Activated CD8-positive, alpha-beta memory T cell treated with anti-CD3 and anti-CD28 coated beads, Interleukin-2, amount 50 U/mL, for 4 hours (primary cell): ENCODE data around the gene CCR3.

Experiments used
- DNase-seq: peaks from one replicate; pipeline ENCODE4 v3.0.0-alpha.2; 2020

Gene CCR3

DNA sequence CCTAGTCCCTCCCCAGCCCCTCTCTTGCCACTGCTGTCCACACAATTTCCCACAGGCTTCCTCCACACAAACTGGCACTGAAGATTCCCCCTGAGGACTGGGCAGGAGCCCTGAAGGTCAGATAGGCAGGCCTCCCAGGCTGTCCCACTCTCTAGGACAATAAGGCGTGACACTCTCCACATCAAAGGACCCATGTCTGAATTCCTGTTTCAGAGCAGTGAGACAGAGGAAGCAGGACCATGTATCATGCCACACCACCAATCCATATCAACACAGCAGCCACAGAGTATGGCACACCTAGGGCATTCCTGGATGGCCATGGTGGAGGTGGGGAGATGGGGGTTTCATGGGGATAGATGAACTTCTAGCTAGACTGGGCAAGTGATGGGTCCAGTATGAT, 20.3 kb upstream of the CCR3 start:
- DNase-seq = no peak

DNA sequence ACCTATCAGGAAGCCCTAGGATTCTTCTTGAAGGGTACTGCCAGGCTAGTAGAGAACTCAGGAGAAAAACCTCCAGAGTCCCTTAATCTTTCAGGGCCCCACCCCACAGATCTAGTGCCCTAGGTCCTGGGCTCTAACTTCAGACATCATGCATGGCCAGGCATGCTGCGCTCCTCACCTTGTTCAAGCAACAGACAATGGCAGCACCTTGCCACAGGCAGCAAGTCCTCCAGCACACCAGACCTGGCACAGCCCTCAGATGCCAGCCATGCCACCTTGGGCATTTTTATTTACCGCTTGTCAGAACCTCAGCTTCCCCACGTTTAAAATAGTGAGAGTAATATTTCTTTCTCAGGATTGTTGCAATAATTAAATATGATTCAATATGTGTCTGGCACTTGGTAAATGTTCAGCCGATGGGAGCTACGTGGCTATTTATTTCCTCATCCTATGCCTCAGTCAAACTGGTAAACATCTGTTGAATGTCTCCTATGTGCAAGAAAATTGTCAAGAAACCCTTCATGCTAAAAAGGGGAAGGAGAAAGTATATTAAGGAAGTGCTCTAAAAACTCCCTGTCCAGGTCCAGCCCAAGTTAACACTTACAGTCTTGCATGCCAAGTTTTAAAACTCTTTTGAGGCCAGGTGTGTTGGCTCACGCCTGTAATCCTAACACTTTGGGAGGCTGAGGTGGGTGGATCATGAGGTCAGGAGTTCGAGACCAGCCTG, 19.7 kb upstream of the CCR3 start:
- no peak for DNase-seq

DNA sequence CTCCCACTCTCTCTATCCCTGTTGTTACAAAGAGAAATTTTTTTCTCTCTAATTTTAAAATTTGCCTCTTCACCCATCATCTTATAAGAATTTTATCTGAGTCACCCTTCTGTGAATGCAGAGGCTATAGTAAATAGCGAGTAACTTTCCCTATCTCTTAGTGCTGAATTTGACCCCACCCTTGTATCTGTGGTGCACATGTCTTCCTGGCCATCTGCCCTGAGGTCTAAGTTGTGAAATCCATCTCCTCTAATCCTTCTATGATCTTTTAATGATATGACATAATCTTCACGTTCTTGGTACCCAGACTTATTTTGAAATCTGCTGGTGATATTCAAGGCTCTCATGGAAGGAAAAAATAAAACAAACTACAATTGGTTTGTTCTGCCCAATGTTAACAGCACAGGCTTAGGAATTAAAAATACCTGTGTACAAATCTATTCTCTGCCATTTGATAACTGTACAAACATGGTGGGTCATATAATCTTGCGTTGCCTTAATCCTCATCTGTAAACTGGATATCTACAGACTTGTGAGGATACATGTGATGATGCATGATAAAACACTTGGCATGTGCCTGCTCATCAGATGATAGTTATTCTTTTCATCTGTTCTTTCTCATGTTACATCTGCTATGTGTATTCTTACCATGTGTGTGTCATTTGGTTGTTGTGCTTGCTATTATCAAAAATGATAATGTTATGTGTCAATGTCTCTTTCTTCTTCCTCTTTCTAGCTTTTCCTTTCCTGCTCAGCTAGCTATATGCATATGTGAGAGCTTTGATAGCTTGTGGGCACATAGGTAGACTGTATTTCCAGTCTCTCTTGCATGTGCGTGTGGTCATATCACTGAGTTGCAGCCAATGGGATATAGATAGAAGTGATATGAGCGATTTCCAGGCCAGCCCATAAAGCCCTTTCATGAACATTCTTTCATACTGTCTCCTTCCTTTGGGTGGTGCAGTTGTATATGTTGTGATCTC, 13.7 kb upstream of the CCR3 start:
- DNase-seq = no peak

DNA sequence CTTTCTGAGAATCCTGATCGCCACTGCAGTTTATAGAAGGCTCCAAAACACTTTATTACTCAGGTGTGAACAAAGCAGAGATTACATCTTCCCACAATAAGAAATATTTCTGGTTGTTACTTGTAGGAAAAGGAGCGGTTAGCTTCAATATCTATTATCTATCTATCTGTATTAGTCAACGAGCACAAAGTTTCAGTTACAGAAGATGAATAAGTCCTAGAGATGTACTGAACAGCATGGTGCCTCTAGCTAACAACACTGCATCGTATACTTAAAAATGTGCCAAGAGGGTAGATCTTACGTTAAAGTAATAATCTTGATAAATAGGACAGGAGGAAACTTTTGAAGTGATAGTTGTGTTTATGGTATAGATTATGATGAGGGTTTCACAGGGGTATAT, 10.9 kb upstream of the CCR3 start:
- no peak for DNase-seq

DNA sequence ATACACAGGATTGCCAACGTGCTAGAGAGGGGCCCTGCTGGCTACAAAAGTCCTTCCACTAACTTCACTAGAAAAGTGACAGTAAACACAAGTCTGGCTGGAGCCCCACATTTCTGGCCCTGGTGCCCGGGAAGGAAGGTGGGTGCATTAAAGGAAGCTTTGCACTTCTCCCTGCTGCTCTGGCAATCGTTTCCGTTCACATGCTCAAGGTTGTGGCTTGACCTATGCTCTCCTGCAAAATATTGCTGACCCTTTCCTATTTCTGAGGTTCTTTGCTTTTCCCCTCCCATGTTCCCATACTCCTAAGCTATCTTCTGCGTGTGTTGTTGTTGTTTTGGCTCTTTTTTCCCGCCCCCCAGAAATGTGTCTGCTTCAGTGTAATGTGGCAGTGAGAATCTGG, 9.1 kb upstream of the CCR3 start:
- DNase-seq = no peak

DNA sequence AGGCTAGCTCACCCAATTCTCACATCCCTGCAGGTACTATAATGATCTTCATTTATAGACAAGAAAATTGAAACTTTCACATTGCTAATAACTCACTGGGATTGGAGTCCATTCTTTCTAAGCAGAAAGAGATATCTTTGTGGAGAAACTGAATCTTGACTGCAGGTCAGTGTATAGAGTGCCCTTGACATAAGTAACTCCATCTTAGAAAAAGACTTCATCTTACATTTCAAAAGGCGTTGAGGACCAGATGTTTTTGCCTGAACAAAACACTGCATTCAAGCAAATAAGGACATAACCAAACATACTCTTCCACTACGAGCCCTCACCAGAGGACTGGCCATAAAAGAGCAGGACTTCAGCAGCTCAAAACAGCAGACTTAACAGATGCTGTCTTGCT, 6.8 kb upstream of the CCR3 start:
- no peak for DNase-seq

DNA sequence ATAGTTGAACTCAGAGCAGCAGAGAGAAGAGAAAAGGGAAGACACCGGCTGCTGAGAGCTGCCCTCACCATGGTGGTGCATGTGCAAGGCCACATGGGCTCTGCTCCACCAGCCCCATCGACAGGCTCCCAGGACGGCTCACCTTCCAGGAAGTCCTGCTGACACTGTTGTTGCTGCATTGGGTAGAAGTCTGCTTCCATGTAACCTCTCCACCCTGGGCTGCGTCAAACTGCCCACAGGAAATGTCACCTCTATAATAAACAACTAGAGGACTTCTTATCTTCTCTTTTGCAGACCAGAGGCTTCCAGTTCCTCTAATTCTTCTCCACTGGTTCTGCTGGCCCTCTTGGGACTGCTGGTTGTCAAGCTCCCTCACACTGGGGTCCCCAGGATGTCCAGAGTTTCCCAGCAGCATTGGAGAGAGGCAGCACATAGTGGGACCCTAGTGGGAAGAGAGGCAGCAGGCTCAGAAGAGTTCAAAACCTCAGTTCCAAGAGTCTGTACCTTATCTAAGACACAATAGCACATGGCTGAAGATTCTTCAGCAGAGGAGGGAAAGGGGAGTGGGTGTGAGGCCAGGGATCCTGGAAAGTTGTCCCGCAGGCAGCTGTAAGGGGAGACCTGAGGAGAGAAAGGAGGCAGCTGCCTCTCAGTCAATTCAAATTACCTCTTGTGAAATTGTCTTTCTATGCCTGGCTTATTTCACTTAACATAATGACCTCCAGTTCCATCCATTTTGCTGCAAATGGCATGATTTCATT, 5.8 kb upstream of the CCR3 start:
- DNase-seq = no peak

DNA sequence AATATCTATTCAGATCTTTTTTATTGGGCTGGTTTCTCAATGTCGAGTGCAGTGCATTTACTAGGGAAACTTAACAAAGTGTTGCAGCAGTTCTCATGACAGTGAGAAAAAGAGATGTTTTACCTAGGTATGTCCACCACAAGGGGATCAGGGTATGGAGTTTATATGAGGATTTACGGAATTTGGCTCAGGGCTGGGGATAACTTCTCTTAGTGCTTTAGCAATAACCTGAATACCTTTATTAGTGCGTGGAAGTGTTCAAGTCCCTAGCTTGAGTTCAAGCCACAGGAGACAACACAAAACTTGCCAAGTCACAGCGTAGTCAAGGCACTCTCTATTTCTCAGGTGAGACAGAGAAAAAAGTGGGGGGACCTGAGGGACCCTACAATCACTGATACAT, 3.9 kb upstream of the CCR3 start:
- no peak for DNase-seq

DNA sequence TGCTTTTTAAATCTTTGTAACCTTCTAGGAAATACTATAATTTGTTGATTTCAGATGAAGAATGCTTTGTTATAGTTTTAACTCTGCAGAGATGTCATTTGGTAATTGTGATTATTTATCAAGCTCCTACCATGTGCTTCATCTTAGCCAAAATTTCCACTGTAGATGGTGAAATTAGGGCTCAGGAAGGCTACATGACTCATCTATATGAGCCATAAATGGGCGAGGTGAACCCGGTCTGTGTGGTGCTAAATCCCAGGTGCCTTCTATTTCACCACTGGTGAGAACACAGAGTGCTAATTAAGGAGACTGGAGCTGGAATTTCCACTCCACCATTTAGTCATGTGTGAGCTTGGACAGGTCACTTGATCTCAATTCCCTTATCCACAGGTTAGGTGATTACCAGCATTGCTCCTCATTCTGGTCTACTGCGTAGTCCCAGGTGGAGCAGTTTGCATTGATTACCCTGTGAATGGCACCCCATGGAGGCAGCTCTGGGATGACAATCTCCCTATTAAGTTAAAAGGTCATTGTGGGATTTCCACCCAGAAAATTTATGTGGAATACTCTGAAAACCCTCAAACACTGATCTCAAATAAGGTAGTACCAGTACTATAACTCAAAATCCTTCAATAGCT, 2.8 kb upstream of the CCR3 start:
- DNase-seq = no peak

DNA sequence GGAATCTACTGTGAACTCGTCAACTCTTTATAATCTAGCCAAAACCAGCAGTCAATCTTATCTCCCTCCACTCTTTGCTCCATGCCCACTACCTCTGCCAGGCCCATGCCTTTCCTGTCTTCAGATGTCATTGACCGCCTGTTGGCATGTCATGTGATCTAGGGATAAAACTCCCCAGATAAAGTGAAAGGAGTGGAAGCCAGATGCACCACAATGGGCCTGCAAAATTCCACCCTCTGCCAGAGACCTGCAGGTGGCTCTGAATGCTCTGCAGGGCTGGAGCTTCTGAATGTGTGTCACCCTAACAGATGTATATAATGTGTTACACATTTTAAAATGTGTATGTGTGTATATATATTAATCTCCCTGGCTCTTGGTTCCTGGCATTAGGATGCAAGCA, 2.3 kb upstream of the CCR3 start:
- DNase-seq = no peak

DNA sequence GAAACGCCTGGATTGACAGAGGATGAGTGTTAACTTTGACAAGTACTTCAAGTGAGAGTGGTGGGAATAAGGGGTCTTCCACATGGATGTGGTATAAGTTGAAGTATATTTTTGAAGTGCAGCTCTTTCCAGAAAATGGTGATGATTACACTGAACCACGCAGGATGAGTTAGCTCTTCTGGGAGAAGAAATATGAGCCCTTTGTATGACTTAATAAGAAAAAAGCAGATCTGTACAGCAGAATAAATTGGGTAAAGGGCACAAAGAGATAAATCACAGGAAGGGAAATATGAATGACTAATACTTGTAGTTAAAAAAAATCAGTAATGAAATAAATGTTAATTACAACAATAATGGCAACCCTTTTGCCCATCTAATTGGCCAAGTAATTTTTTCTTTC, 1.3 kb downstream of the CCR3 start:
- DNase-seq = no peak

DNA sequence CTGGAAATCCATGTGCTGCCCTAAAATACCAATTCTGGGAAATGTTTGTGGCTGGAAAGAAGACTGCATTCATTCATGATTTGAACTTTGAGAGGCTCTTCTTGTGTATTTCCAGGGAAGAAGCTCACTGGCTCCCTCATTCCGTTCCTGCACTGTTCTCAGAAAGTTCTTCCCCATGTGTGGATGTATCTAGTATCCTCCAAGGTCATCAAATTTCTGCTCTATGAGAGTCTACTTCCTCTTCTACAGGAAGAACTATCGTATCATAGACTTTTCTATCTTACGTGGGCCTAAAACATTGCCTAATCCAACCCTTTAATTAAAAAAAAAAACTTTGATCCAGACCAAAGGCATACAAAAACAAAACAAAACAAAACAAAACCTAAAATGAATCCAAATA, 2.9 kb downstream of the CCR3 start:
- DNase-seq = no peak

DNA sequence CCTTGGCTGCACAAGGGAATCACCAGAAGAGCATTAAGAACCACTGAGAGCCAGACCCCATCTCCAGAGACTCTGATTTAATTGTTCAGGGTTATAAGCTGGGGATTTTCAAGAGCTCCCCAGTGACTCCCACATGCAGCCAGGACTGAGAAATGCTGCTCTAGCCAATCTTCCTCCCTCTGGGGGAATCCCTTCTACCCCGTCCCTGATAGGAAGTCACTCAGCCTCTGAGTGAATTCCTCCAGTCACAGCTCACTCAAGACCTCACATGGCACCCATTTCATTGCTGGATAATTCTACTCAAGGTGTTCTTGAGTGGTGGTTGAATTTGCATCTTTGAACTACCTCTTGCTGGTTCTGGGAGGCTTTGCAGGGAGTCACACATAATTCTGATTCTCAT, 10.7 kb downstream of the CCR3 start:
- DNase-seq = no peak

DNA sequence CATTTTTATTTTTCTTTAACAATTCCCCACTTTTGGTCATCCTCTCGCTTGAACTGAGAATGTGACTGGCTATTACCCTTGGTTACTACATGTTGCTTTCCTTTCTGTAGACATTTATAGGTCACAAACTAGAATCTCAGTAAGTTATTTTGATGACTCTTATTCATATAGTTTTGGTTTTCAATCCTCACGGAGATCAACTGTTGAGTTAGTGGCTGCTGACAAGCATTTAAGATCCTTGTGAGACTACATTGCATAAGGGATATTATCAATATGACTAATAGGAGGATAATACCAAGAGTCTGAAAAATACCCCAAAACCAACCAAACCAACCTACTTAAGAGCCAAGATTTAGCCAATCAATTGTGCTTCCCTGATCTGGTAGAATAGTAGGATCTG, 16.3 kb downstream of the CCR3 start:
- DNase-seq = no peak

DNA sequence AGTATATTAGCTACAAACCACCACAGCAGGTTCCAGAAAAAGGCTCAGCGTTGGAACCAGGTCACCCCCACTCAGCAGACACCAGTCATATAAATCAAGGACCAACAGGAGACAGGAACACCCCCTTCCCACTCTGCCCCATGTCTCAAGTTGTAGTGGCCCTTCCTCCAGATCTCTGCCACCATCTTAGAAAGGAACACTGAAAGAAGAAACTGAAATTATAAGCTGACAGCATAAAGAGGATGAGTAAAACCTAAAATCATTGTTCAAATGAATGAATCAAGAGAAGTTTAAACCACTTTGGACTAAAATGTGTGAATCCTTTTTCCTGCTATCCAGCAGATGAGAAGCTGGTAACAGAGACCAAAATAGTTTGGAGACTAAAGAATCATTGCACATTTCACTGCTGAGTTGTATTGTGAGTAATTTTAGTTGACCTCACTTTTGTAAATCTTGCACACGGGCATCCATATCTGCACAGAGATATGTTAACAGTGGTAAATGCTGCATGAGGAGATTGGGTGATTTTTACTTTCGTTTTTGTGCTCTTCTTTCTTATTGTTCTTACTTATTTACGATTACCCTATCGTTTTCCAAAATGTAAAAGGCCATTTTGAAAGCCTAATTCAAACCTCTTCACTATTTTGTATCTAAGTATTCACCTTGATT, 19.8 kb downstream of the CCR3 start:
- no peak for DNase-seq

DNA sequence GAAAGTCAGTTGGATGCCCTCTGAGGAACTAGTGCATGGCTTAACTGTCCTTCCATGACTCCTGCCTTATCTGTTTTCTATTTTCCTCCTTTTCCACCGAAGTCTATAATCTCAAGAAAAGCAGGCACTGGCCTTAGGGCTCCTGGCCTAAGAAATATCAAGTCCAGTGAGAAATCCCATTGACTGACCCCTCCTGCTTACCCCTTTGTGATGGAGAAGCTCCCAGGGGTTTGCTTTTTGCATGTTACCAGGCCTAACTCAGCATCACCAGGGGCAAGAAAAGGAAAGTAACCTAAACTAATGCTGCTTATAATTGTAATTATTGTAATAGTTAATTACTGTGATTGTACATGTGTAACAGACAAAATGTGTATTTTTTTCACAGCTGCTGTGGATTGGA, 21.7 kb downstream of the CCR3 start:
- DNase-seq = no peak

DNA sequence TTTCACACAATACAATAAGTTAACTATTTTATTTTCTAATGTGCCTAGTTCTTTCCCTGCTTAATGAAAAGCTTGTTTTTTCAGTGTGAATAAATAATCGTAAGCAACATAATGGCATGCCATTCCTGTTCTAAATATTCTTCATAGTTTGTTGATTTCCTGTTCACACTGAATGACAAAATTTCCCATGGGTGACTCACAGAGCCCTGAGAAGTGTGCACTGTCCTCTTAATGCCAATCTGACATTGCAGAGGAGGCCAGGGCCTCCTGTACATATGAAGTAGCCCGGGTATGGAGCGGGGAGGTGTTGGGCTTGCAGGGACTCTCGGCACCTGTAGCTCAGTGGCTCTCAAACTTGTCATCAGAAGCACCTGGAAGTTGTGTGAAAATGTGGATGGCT, 24.3 kb downstream of the CCR3 start:
- DNase-seq = no peak

DNA sequence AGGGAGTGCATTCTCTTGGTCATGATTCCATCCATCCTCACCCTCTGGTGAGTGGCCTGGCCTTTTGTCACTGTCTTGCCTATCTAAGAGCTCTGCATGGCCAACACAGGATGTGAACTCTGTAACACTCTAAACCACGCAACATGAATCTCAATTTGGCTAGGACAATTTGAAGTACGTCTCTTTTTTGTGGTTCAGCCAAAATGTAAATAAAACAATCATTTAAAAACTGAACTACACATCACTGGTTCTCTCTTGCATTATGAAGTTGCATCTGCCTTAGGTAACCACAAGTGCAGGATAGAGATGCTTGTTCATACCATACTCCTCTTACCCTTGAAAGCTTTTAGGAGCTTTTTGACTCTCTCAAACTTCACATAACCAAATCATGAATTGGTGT, 27.3 kb downstream of the CCR3 start:
- no peak for DNase-seq

DNA sequence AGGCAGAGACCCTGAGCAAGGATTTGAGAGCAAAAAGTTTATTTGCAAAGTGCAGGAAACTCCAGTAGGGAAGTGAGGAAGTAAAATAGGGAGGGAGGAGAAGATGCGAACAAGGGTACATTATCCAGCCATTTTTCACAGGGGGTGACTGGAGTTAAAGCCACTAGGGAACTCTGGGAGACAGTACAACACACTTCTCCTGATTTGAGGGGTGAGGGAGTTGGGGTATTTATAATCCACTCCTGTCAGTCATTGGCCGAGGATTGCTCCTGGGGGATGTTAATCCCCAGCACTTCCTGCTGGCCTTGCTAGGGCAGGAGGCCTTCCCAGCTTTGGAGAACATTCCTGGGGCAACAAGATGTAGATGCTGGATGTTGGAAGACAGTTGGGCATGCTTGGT, 28.2 kb downstream of the CCR3 start:
- DNase-seq = no peak

DNA sequence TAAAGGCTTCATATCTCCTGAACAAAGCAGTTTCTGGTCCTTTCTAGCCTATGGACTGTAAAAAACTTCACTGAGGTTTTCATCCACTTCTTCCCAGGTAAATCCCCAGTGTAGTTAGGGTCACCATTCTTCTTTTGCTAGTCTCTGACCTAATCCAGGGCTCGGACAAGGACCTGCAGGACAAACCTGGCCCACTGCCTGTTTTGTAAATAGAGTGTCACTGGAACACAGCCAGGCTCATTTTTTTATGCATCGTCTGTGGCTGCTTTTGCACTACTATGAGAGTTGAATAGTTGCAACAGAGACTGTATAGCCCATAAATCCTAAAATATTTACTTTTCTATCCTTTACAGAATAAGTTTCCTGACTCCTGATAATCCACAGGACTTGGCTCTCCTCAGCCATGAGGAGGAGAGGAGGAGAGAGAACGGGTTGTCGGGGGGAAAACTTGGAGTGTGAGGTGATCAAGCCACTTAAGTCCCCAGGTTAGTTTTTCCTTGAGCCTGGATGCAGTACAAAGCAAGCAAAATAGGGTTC, 29.0 kb downstream of the CCR3 start:
- no peak for DNase-seq

DNA sequence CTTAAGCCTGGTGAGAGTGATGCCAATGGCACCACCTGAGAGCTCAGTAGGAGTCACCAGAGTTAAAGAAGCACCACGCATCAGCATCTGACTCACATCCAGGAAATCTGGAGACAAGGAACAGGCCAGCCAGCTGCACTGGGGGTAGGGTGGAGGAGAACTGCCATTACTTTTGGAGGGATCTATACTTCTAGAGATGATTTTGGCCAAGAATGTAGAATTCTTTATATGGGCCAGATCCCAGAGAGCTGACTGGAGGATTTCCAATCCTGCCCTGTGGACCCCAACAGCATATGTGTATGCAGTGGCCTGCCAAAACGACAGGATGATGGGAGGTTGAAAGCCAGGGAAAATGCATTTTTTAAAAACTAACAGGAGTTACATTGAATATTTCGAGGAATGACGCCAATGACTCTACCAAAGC, 29.8 kb downstream of the CCR3 start:
- no peak for DNase-seq

DNA sequence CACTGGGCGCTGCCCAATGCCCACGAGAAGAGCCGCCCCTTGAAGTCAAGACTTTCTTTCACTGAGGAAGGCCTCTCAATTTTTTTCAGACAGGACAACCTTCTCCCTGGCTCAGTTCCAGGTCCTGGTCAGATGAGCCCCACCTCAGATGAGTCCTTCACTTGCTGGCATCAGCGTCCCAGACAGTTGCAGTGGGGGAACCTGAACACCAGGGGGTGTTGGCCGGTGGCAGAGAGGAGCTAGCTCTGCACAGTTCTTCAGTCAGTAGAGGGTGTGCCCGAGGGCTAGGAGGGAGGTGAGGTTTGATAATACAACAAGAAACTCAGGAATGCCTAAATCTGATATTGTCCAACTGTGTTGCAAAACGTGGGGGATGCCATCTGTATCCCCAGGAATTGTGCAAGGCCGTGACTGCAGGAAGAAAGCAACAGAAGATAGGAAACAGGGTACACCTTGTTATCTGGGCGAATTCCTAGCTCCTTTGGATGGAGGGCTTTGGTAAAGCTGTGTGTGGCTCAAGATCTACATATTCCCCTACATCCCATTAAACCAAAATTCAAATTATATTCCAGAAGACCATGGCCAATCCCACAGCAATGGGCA, 34.3 kb downstream of the CCR3 start:
- DNase-seq = peak; percentile 78
